A549 (cell line): ENCODE data around the gene SOX6. TPM values are rescaled to one million over a fixed set of nuclear protein-coding genes. Genes with fewer than 3 reads are reported as not detected.

ENCODE experiments used
- ATAC-seq, 2 experiments: fragments of 200-7000 bp in 1 of 2; fragments of >200 bp in 1 of 2; cut with Nextera tagmentation in 1 of 2; cut with Tn5 transposase in 1 of 2; 3 replicates each; pipeline versions ENCODE4 v1.8.0 to v1.9.1; 2018 to 2020; ENCODE audit warnings: mild to moderate bottlenecking in 1 of 2, moderate library complexity in 1 of 2
- CTCF ChIA-PET: fragments of 300-600 bp; sonication (Branson Sonifier 250); formaldehyde crosslinking; extraction: SDS; loops from one replicate; lab custom pipeline; 2021; ENCODE audit warnings: antibody characterized with exemption, inconsistent platforms; lab: Yijun Ruan, JAX
- POLR2A ChIA-PET: fragments of 350-600 bp; formaldehyde crosslinking; extraction: SDS; loops from one replicate; lab custom pipeline; 2021; ENCODE audit warnings: antibody characterized with exemption, inconsistent platforms; lab: Yijun Ruan, JAX
- DNase-seq, 2 experiments: peaks; one replicate each; pipeline versions ENCODE4 v3.0.0 to v3.0.0-alpha.2; 2011 to 2016; ENCODE audit warnings: low read depth in 1 of 2, low spot score in 1 of 2
- FAIRE-seq: peaks from 2 replicates; lab custom pipeline; 2011; peaks lifted over from hg19 to GRCh38; lab: Jason Lieb, UNC
- H3K27ac ChIP-seq, 2 experiments: fragments of >200 bp; sonication (Bioruptor Twin); formaldehyde crosslinking; 3 replicates each; pipeline ENCODE4 v1.5.1; 2016 to 2017
- H3K4me1 ChIP-seq: fragments of >200 bp; sonication (Bioruptor Twin); formaldehyde crosslinking; 3 replicates; pipeline ENCODE4 v1.6.1; 2016
- H3K4me2 ChIP-seq: fragments of >200 bp; sonication (Bioruptor Twin); formaldehyde crosslinking; 3 replicates; pipeline ENCODE4 v1.6.1; 2016
- H3K4me3 ChIP-seq: fragments of >200 bp; sonication (Bioruptor Twin); formaldehyde crosslinking; 3 replicates; pipeline ENCODE4 v1.5.1; 2016
- H3K9me3 ChIP-seq: fragments of >200 bp; sonication (Bioruptor Twin); formaldehyde crosslinking; 3 replicates; pipeline ENCODE4 v1.6.1; 2016
- ATOH8 ChIP-seq: fragments of 250-450 bp; sonication (Bioruptor Pico); IDR thresholded peaks from 2 replicates; pipeline ENCODE4 v1.5.0; 2020; ENCODE audit warnings: low read depth, mild to moderate bottlenecking, moderate library complexity
- CBX2 ChIP-seq: fragments of 200-600 bp; sonication (generic); IDR thresholded peaks from 2 replicates; pipeline ENCODE4 v1.6.1; 2016; ENCODE audit warnings: low read depth, mild to moderate bottlenecking, borderline replicate concordance
- CTCF ChIP-seq: fragments of >200 bp; sonication (Bioruptor Twin); formaldehyde crosslinking; IDR thresholded peaks from 3 replicates; pipeline ENCODE4 v1.5.1; 2016
- E2F6 ChIP-seq: IDR thresholded peaks from 2 replicates; pipeline ENCODE4 v1.6.1; 2012; ENCODE audit warnings: low read depth, borderline replicate concordance
- EHMT2 ChIP-seq: fragments of 200-600 bp; sonication (generic); IDR thresholded peaks from 2 replicates; pipeline ENCODE4 v1.6.1; 2016; ENCODE audit warnings: antibody characterized with exemption, low read depth, mild to moderate bottlenecking, moderate library complexity
- FOSL2 ChIP-seq, 2 experiments: fragments of 450-650 bp in 1 of 2; fragments of >200 bp in 1 of 2; sonication (Bioruptor Twin) in 1 of 2; formaldehyde crosslinking; IDR thresholded peaks; 2 replicates each; pipeline versions ENCODE4 v1.5.0 to v1.6.1; 2016 to 2020; ENCODE audit warnings: mild to moderate bottlenecking in 1 of 2, moderate library complexity in 1 of 2
- HES2 ChIP-seq: fragments of >200 bp; sonication (Bioruptor Twin); formaldehyde crosslinking; IDR thresholded peaks from 2 replicates; pipeline ENCODE4 v1.6.1; 2016
- HMGXB4 ChIP-seq: fragments of 250-450 bp; sonication (Bioruptor Pico); IDR thresholded peaks from 2 replicates; pipeline ENCODE4 v1.5.0; 2021; ENCODE audit warnings: mild to moderate bottlenecking, moderate library complexity, borderline replicate concordance
- HOXA7 ChIP-seq: fragments of 250-450 bp; sonication (Bioruptor Pico); IDR thresholded peaks from 2 replicates; pipeline ENCODE4 v1.5.0; 2020; ENCODE audit warnings: mild to moderate bottlenecking, moderate library complexity
- HOXB5 ChIP-seq: fragments of 250-450 bp; sonication (Bioruptor Pico); IDR thresholded peaks from 2 replicates; pipeline ENCODE4 v1.5.0; 2020; ENCODE audit warnings: mild to moderate bottlenecking, moderate library complexity
- JUNB ChIP-seq: fragments of >200 bp; sonication (Bioruptor Twin); formaldehyde crosslinking; IDR thresholded peaks from 2 replicates; pipeline ENCODE4 v1.6.1; 2016
- KDM5A ChIP-seq: fragments of 200-600 bp; sonication (generic); IDR thresholded peaks from 2 replicates; pipeline ENCODE4 v1.6.1; 2016; ENCODE audit warnings: antibody characterized with exemption, mild to moderate bottlenecking
- MAFK ChIP-seq: fragments of 450-650 bp; IDR thresholded peaks from 2 replicates; pipeline ENCODE4 v1.6.1; 2014; ENCODE audit not compliant: partially characterized antibody
- MYC ChIP-seq: IDR thresholded peaks from 2 replicates; pipeline ENCODE4 v1.6.1; 2012; ENCODE audit warnings: mild to moderate bottlenecking, inconsistent platforms, low read length, improper control_type of control experiment, borderline replicate concordance
- NPAS2 ChIP-seq: fragments of 250-450 bp; sonication (Bioruptor Pico); IDR thresholded peaks from 2 replicates; pipeline ENCODE4 v1.8.0; 2022; ENCODE audit warnings: mild to moderate bottlenecking, moderate library complexity, borderline replicate concordance
- PBX3 ChIP-seq: IDR thresholded peaks from 2 replicates; pipeline ENCODE4 v1.6.1; 2012
- RAD21 ChIP-seq, 2 experiments: fragments of >200 bp in 1 of 2; sonication (Bioruptor Twin) in 1 of 2; formaldehyde crosslinking in 1 of 2; IDR thresholded peaks in 1 of 2; conservative IDR thresholded peaks in 1 of 2; 2 replicates in 1 of 2; 3 replicates in 1 of 2; pipeline ENCODE4 v1.6.1; 2012 to 2018; ENCODE audit warnings: inconsistent platforms in 1 of 2
- RCOR1 ChIP-seq: fragments of 150-350 bp; IDR thresholded peaks from 2 replicates; pipeline ENCODE4 v1.6.1; 2014; ENCODE audit warnings: antibody characterized with exemption, low read length, low read depth
- RFX5 ChIP-seq: fragments of 450-650 bp; IDR thresholded peaks from 2 replicates; pipeline ENCODE4 v1.7.1; 2014; ENCODE audit warnings: antibody characterized with exemption, mild to moderate bottlenecking, moderate library complexity
- ZC3H11A ChIP-seq: fragments of 450-650 bp; IDR thresholded peaks from 2 replicates; pipeline ENCODE4 v1.6.1; 2014; ENCODE audit warnings: antibody characterized with exemption, mild to moderate bottlenecking
- WGBS: methylation state at CpG from one replicate; pipeline ENCODE4 v1.1.6; 2017; ENCODE audit errors: missing lambda C conversion rate; 5-methylcytosine and 5-hydroxymethylcytosine counted together
- polyA plus RNA-seq, 4 experiments: library from polyadenylated mRNA; depleted of rRNA in 3 of 4; stranded (reverse); fragments of >200 nt; fragmentation: RNase III in 1 of 4; extraction: RNeasy Plus Mini Kit Qiagen cat#74134 plus additional on column Dnase treatment in 1 of 4; gene quantifications; 2 replicates in 3 of 4; 3 replicates in 1 of 4; pipeline ENCODE4 v1.2.3, GENCODE V29; 2011 to 2017

Gene SOX6
- polyA plus RNA-seq, 2 of the 4 experiments (the other 2 are of a cell fraction): 0.18 TPM; not detected in 1

- TF ChIP-seq CTCF (no peak), PBX3 (no peak), HOXB5 (no peak), E2F6 (no peak), CBX2 (no peak), RAD21 (conservative IDR thresholded peaks at IDR 0.05 in 1 of 2, IDR thresholded peaks at IDR 0.05 in 1 of 2) (no peak), MYC (no peak), ZC3H11A (no peak), RCOR1 (no peak), HOXA7 (CRISPR knock-in tag) (no peak), MAFK (no peak), ATOH8 (CRISPR knock-in tag) (no peak), NPAS2 (CRISPR knock-in tag) (no peak), FOSL2 (IDR thresholded peaks at IDR 0.05) (no peak), FOSL2 (CRISPR knock-in tag; IDR thresholded peaks at IDR 0.05) (no peak), HES2 (no peak)
- peaks cover 27% of the 10 kb centered on the region for H3K4me1 ChIP-seq
- no peak overlapping the region for H3K4me3 ChIP-seq
- H3K4me2 ChIP-seq: peak overlapping the region; percentile 15; the same call in 1 of the 3 replicates
- H3K27ac ChIP-seq: no peak overlapping the region
- 78% methylated on average over 7 of the region's 7 CpGs for WGBS
- ChIA-PET CTCF (interaction anchor here (0.7 to 0.9 kb wide), 2 partner anchors 14 to 28 kb away, joined by 3 read pairs; no protein-coding TSS in a partner anchor), POLR2A (no interaction called here)
- H3K9me3 ChIP-seq: no peaks in the 10 kb centered on the region
- no peak for FAIRE-seq
- ATAC-seq: no peak
- DNase-seq: no peak
Measured at GRCh38 chr11:16169956-16170847, 186.1 kb downstream of the SOX6 start.

- POLR2A ChIA-PET: no interaction called here
- 0 out of 6 replicates have a peak, but pooled peaks have one; percentile 47 to 50 for ATAC-seq
Measured at GRCh38 chr11:16169541-16169940, 186.8 kb downstream of the SOX6 start.

More at GRCh38 chr11:16169541-16169940, 186.8 kb downstream of the SOX6 start:
- no peak for TF ChIP-seq KDM5A
- no peak for TF ChIP-seq HOXB5
- TF ChIP-seq HMGXB4 (CRISPR knock-in tag): no peak
- no peak for TF ChIP-seq RCOR1
- TF ChIP-seq EHMT2: no peak
- no peak for TF ChIP-seq RFX5
- no peak for TF ChIP-seq JUNB
- H3K4me2 ChIP-seq: peak overlapping the region; percentile 15; the same call in 1 of the 3 replicates
- peaks cover 27% of the 10 kb centered on the region for H3K4me1 ChIP-seq
- H3K4me3 ChIP-seq: no peak overlapping the region
- DNase-seq (no peak), FAIRE-seq (no peak)
- H3K9me3 ChIP-seq: no peaks in the 10 kb centered on the region
- CTCF ChIA-PET: interaction anchor here (0.7 kb wide), 1 partner anchor 28 kb away, joined by 3 read pairs; no protein-coding TSS in a partner anchor
- no peak overlapping the region for H3K27ac ChIP-seq
